Measurements from ENCODE around the gene SEMA5A. TPM values are rescaled to one million over a fixed set of nuclear protein-coding genes. Genes with fewer than 3 reads are reported as not detected.

The SEMA5A gene
- total and polyA plus RNA-seq, 2 of the 8 experiments (the other 6 are each of a cell fraction or from before 2014, with no cell fraction given), result 5.3 to 8.9 TPM

DNA sequence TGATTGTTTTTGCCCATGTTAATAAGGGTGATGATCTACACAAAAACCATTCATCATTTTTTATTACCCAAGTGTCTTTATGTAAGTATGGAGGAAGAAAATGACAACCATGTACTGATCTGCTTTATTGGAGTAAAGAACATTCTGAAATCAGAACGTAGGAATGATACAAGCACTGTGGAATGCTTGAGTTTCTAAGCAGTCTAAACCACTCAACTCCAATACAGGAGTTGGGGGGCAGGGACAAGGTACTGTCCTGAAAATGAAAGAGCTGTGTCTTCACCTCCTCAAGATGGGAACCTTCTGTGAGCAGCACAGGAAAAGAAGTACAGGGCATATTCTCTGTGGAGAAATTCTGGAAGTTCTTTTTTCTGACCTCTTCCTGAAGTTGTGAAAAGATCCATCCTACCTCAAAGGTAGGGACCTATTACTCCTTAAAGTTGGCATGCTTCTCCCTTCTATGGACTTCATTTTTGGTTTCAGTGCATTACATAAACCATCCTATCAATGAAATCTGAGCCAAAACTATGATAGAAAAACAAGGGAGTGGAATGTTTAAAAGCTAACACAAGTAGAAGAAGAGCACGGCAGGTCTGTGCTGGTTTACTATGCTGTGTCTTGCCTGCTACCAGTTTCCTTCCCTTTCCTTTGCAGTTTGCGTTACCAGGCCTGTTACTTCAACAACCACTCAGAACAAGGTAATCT is 202.6 kb downstream of the SEMA5A start:
- H4K5ac ChIP-seq (ENCODE audit: insufficient read length, low read depth, low read length), result no peak overlapping the region
- H3K27ac ChIP-seq (ENCODE audit: low read depth, low read length), result no peak overlapping the region
- no peak overlapping the region for H2BK120ac ChIP-seq (replicated peaks; ENCODE audit: low read depth, low read length)
- FAIRE-seq (no peak), DNase-seq (ENCODE audit: low read depth in 1 of 2, low spot score in 2 of 2) (no peak)
- H4K91ac ChIP-seq (replicated peaks; ENCODE audit: insufficient read length, low read length), result no peak overlapping the region
- no peak overlapping the region for H3K23ac ChIP-seq (ENCODE audit: insufficient read length)
- H3K4me3 ChIP-seq (ENCODE audit: extremely low read depth in 1 of 4, insufficient read depth in 2 of 4, low read depth in 3 of 4, low read length in 4 of 4), result no peak overlapping the region
- TF ChIP-seq POLR2A (IDR thresholded peaks at IDR 0.05; ENCODE audit: control extremely low read depth in 1 of 2, low read depth in 2 of 2, low read length in 2 of 2), result no peak
- no peak for TF ChIP-seq RBBP5 (IDR thresholded peaks at IDR 0.05; ENCODE audit: borderline replicate concordance, low read depth, low read length)
- no peak for TF ChIP-seq TAF7 (optimal IDR thresholded peaks at IDR 0.05; ENCODE audit: borderline replicate concordance, low read depth, low read length)
- no peak for TF ChIP-seq SIRT6 (IDR thresholded peaks at IDR 0.05; ENCODE audit: low read length)
- TF ChIP-seq CHD1 (IDR thresholded peaks at IDR 0.05; ENCODE audit: low read depth, low read length), result no peak
- no peak for TF ChIP-seq CBX5 (IDR thresholded peaks at IDR 0.05; ENCODE audit: low read depth, low read length)
- H2BK15ac ChIP-seq (ENCODE audit: low read length), result no peak overlapping the region
- H3K4me2 ChIP-seq (ENCODE audit: insufficient read depth in 1 of 2, low read depth in 2 of 2, low read length in 2 of 2), result no peak overlapping the region
- H2BK12ac ChIP-seq (ENCODE audit: low read depth, low read length), result no peak overlapping the region
- 54% methylated on average over 3 of the region's 3 CpGs; no CpG with 5 or more reads in 1 of the 2 experiments for WGBS, 2 experiments (ENCODE audit: extremely low coverage in 1 of 2, insufficient coverage in 1 of 2, insufficient read length in 1 of 2, insufficient replicate concordance in 2 of 2, low coverage in 1 of 2, low lambda C conversion rate in 2 of 2, missing lambda C conversion rate in 1 of 2)
- no peak overlapping the region for H4K8ac ChIP-seq (ENCODE audit: extremely low read depth, insufficient read depth, low read length)
- no peaks in the 10 kb centered on the region for H3K79me1 ChIP-seq (ENCODE audit: low read depth, low read length)
- no peak overlapping the region for H3K4ac ChIP-seq (replicated peaks; ENCODE audit: insufficient read length, low read depth, low read length)
- H3K4me1 ChIP-seq (replicated peaks in 1 of 4; ENCODE audit: control insufficient read depth in 3 of 4, insufficient read depth in 4 of 4, low read length in 3 of 4), result no peaks in the 10 kb centered on the region; a peak in 1 of 7 replicates
- H3K27me3 ChIP-seq (replicated peaks in 1 of 4; ENCODE audit: control insufficient read depth in 3 of 4, extremely low read depth in 1 of 4, insufficient read depth in 3 of 4, low read length in 3 of 4), result no peaks in the 10 kb centered on the region
- H3K9ac ChIP-seq (replicated peaks in 1 of 4; ENCODE audit: extremely low read depth in 1 of 4, low read depth in 3 of 4, low read length in 3 of 4), result no peak overlapping the region
- H3K18ac ChIP-seq (ENCODE audit: extremely low read depth, low read length), result no peak overlapping the region
- no peaks in the 10 kb centered on the region for H3K23me2 ChIP-seq (ENCODE audit: low read depth, low read length)
- no peaks in the 10 kb centered on the region for H4K20me1 ChIP-seq (replicated peaks in 1 of 2; ENCODE audit: control insufficient read depth in 1 of 2, insufficient read depth in 2 of 2, low read length in 2 of 2)
- no peak overlapping the region for H2AK5ac ChIP-seq (ENCODE audit: low read depth, low read length)
- H3K79me2 ChIP-seq (ENCODE audit: control insufficient read depth in 1 of 2, insufficient read depth in 2 of 2, low read length in 2 of 2), result no peaks in the 10 kb centered on the region
- CTCF ChIA-PET (ENCODE audit: partially characterized antibody), result interaction anchor here (0.6 to 3.9 kb wide), 4 partner anchors 12 to 252 kb away, joined by 3 to 15 read pairs (median 4); no protein-coding TSS in a partner anchor
- H2AFZ ChIP-seq (ENCODE audit: low read length), result no peak overlapping the region
- H3K56ac ChIP-seq (replicated peaks; ENCODE audit: insufficient read length, low read depth, low read length), result no peak overlapping the region
- H2BK5ac ChIP-seq (ENCODE audit: low read depth, low read length), result no peak overlapping the region
- POLR2A ChIA-PET (ENCODE audit: partially characterized antibody), result interaction anchor here (0.7 kb wide), 1 partner anchor 450 kb away, joined by 3 read pairs; no protein-coding TSS in a partner anchor
- H3K36me3 ChIP-seq (ENCODE audit: control insufficient read depth in 2 of 4, insufficient read depth in 4 of 4, low read length in 3 of 4), result no peaks in the 10 kb centered on the region
- H3K9me3 ChIP-seq (ENCODE audit: insufficient read depth in 2 of 2, low read depth in 1 of 2, low read length in 1 of 2), result no peaks in the 10 kb centered on the region
- H3K14ac ChIP-seq (ENCODE audit: insufficient read length), result no peak overlapping the region
- no peak overlapping the region for H2BK20ac ChIP-seq (ENCODE audit: low read length)

Measured in H1 (cell line).